ENCODE measurements around the gene BRWD1.

The BRWD1 gene

GRCh38 chr21:39156024-39156423, 157.4 kb downstream of the BRWD1 start:
- Mint-ChIP-seq H3K36me3 (ENCODE audit: low read depth) (no peaks in the 10 kb centered on the region), H3K4me3 (no peak overlapping the region), H3K27me3 (ENCODE audit: low read depth, poor library complexity) (peaks cover 6% of the 10 kb centered on the region), H3K27ac (no peak overlapping the region), H3K9me3 (peaks cover 9% of the 10 kb centered on the region), H3K4me1 (no peaks in the 10 kb centered on the region)
- no peak for TF ChIP-seq CTCF (IDR thresholded peaks at IDR 0.05)
- no peak for DNase-seq

- no peak overlapping the region for H3K27ac Mint-ChIP-seq
- no peak overlapping the region for H3K4me3 Mint-ChIP-seq
- peaks cover 9% of the 10 kb centered on the region for H3K9me3 Mint-ChIP-seq
- TF ChIP-seq CTCF (IDR thresholded peaks at IDR 0.05): no peak
- no peak for DNase-seq
- peaks cover 6% of the 10 kb centered on the region for H3K27me3 Mint-ChIP-seq (ENCODE audit: low read depth, poor library complexity)
- H3K4me1 Mint-ChIP-seq: no peaks in the 10 kb centered on the region
- H3K36me3 Mint-ChIP-seq (ENCODE audit: low read depth): no peaks in the 10 kb centered on the region
These were observed 157.9 kb downstream of the BRWD1 start for GRCh38 chr21:39155578-39155977.

- no peaks in the 10 kb centered on the region for H3K36me3 Mint-ChIP-seq (ENCODE audit: low read depth)
- H3K27ac Mint-ChIP-seq: no peak overlapping the region
These were observed 159.6 kb downstream of the BRWD1 start for GRCh38 chr21:39153842-39154241.

GRCh38 chr21:39153373-39153772, 160.1 kb downstream of the BRWD1 start:
- H3K27me3 Mint-ChIP-seq (ENCODE audit: low read depth, poor library complexity): peaks cover 6% of the 10 kb centered on the region

More at GRCh38 chr21:39153842-39154241, 159.6 kb downstream of the BRWD1 start:
- TF ChIP-seq CTCF (IDR thresholded peaks at IDR 0.05): no peak
- Mint-ChIP-seq H3K4me3 (no peak overlapping the region), H3K4me1 (no peaks in the 10 kb centered on the region), H3K9me3 (peaks cover 14% of the 10 kb centered on the region), H3K27me3 (ENCODE audit: low read depth, poor library complexity) (peaks cover 6% of the 10 kb centered on the region)
- no peak for DNase-seq

GRCh38 chr21:39152271-39152670, 161.2 kb downstream of the BRWD1 start:
- no peak overlapping the region for H3K27ac Mint-ChIP-seq
- peaks cover 6% of the 10 kb centered on the region for H3K27me3 Mint-ChIP-seq (ENCODE audit: low read depth, poor library complexity)
- no peak for TF ChIP-seq CTCF (IDR thresholded peaks at IDR 0.05)
- H3K9me3 Mint-ChIP-seq: peaks cover 13% of the 10 kb centered on the region
- H3K4me3 Mint-ChIP-seq: no peak overlapping the region
- H3K36me3 Mint-ChIP-seq (ENCODE audit: low read depth): no peaks in the 10 kb centered on the region
- DNase-seq: no peak
- no peaks in the 10 kb centered on the region for H3K4me1 Mint-ChIP-seq

More at GRCh38 chr21:39153373-39153772, 160.1 kb downstream of the BRWD1 start:
- Mint-ChIP-seq H3K4me1 (no peaks in the 10 kb centered on the region), H3K4me3 (no peak overlapping the region), H3K36me3 (ENCODE audit: low read depth) (no peaks in the 10 kb centered on the region), H3K27ac (no peak overlapping the region), H3K9me3 (peaks cover 16% of the 10 kb centered on the region)
- peak; percentile 37 for TF ChIP-seq CTCF (IDR thresholded peaks at IDR 0.05)
- no peak for DNase-seq

GRCh38 chr21:39150877-39151276, 162.6 kb downstream of the BRWD1 start:
- TF ChIP-seq CTCF (IDR thresholded peaks at IDR 0.05): no peak
- Mint-ChIP-seq H3K27me3 (ENCODE audit: low read depth, poor library complexity) (peaks cover 6% of the 10 kb centered on the region), H3K27ac (no peak overlapping the region)

More at GRCh38 chr21:39150877-39151276, 162.6 kb downstream of the BRWD1 start:
- Mint-ChIP-seq H3K4me1 (no peaks in the 10 kb centered on the region), H3K4me3 (no peak overlapping the region), H3K36me3 (ENCODE audit: low read depth) (no peaks in the 10 kb centered on the region), H3K9me3 (peaks cover 12% of the 10 kb centered on the region)
- no peak for DNase-seq

Data from nephron progenitor cell (in vitro differentiated cells).